Endometrial microvascular endothelial cells (primary cell): Measurements from ENCODE around the gene MT1E. TPM values are rescaled to one million over a fixed set of nuclear protein-coding genes. Genes with fewer than 3 reads are reported as not detected.
"Not testable (repeated sequence)": the region's sequence is repeated elsewhere in the genome, so short reads cannot be mapped to it uniquely, and the experiment has no call there.

Experiments used
- in situ Hi-C: cut with HindIII; loops from 2 replicates; pipeline ENCODE4 v1.10.0; 2017; ENCODE audit warnings: low sequenced_read_pairs, low pct_unique_long_range_greater_than_20kb; ENCODE audit errors: inconsistent ontology term
- total RNA-seq: library from RNA; depleted of rRNA; stranded (reverse); fragments of >200 nt; gene quantifications from one replicate; pipeline ENCODE4 v1.2.3, GENCODE V29; 2015; ENCODE audit errors: inconsistent ontology term

MT1E gene
- 878 TPM for total RNA-seq

- in situ Hi-C loops = no loop called here
Observed at GRCh38 chr16:56625140-56625942, at the start of gene MT1E. Gene MT1E (plus strand): TSS chr16:56625781. CDS start chr16:56625852, 71 bp downstream.

GRCh38 chr16:56576585-56577299 lies 48.8 kb upstream of the MT1E start:
- in situ Hi-C loops = no loop called here

- in situ Hi-C loops = no loop called here
Observed at GRCh38 chr16:56577300-56577625, 48.3 kb upstream of the MT1E start.

- in situ Hi-C loops = no loop called here
Observed at GRCh38 chr16:56580391-56581048, 45.1 kb upstream of the MT1E start.

- in situ Hi-C loops = not testable (repeated sequence)
Observed at GRCh38 chr16:56582911-56583310, 42.7 kb upstream of the MT1E start.

GRCh38 chr16:56583351-56584168 lies 42.0 kb upstream of the MT1E start:
- in situ Hi-C loops = no loop called here

GRCh38 chr16:56584276-56584675 lies 41.3 kb upstream of the MT1E start:
- in situ Hi-C loops = no loop called here

GRCh38 chr16:56588781-56589140 lies 36.8 kb upstream of the MT1E start:
- in situ Hi-C loops = no loop called here

- in situ Hi-C loops = no loop called here
Observed at GRCh38 chr16:56589141-56590039, 36.2 kb upstream of the MT1E start, which contains the start of gene MT3. Gene MT3 (plus strand): TSS chr16:56589528. CDS start chr16:56589591, 63 bp downstream.

GRCh38 chr16:56591377-56592060 lies 34.1 kb upstream of the MT1E start:
- in situ Hi-C loops = no loop called here

GRCh38 chr16:56593573-56594291 lies 31.8 kb upstream of the MT1E start:
- in situ Hi-C loops = no loop called here

GRCh38 chr16:56594292-56594619 lies 31.3 kb upstream of the MT1E start:
- in situ Hi-C loops = no loop called here

- in situ Hi-C loops = no loop called here
Observed at GRCh38 chr16:56600398-56600999, 25.1 kb upstream of the MT1E start.

- in situ Hi-C loops = no loop called here
Observed at GRCh38 chr16:56601325-56601724, 24.3 kb upstream of the MT1E start.

GRCh38 chr16:56603589-56603988 lies 22.0 kb upstream of the MT1E start:
- in situ Hi-C loops = no loop called here

GRCh38 chr16:56604966-56605365 lies 20.6 kb upstream of the MT1E start:
- in situ Hi-C loops = no loop called here

GRCh38 chr16:56605475-56605874 lies 20.1 kb upstream of the MT1E start:
- in situ Hi-C loops = no loop called here
